Measurements from ENCODE around the gene NBR1.
"Not testable (repeated sequence)": the region's sequence is repeated elsewhere in the genome, so short reads cannot be mapped to it uniquely, and the experiment has no call there.

- TF ChIP-seq CTCF, EP300 (IDR thresholded peaks at IDR 0.05): not testable (repeated sequence)
Observed at GRCh38 chr17:43233877-43234276, 62.9 kb downstream of the NBR1 start, which contains the start of gene RNU2-1.

Data from ovary (tissue), 3 donors.